OCI-LY1 (cell line): ENCODE measurements around the gene FIG4.
"Not testable (repeated sequence)": the region's sequence is repeated elsewhere in the genome, so short reads cannot be mapped to it uniquely, and the experiment has no call there.

Experiments used
- H2AFZ ChIP-seq: fragments of 200-600 bp; sonication (generic), shearing (Covaris generic); 2 replicates; pipeline ENCODE4 v1.6.0; 2014; ENCODE audit warnings: antibody characterized with exemption, mild to moderate bottlenecking, low read length
- H3F3A ChIP-seq: fragments of 200-600 bp; sonication (generic), shearing (Covaris generic); 2 replicates; pipeline ENCODE4 v1.6.0; 2014; ENCODE audit warnings: mild to moderate bottlenecking, antibody characterized with exemption, low read length, moderate library complexity; ENCODE audit not compliant: insufficient read depth
- H3K27ac ChIP-seq: fragments of 200-600 bp; sonication (generic); 2 replicates; pipeline ENCODE4 v1.5.1; 2014; ENCODE audit warnings: low read length, mixed run types, mild to moderate bottlenecking, low read depth; ENCODE audit not compliant: poor library complexity, severe bottlenecking
- H3K27me3 ChIP-seq: fragments of 200-600 bp; sonication (generic); 2 replicates; pipeline ENCODE4 v1.6.0; 2014; ENCODE audit warnings: antibody characterized with exemption, mild to moderate bottlenecking, low read length, moderate library complexity; ENCODE audit not compliant: insufficient read depth
- H3K36me3 ChIP-seq: fragments of 200-600 bp; sonication (generic); 2 replicates; pipeline ENCODE4 v1.6.1; 2014; ENCODE audit warnings: mild to moderate bottlenecking, antibody characterized with exemption, low read length, moderate library complexity, mixed read lengths; ENCODE audit not compliant: insufficient read depth
- H3K4me1 ChIP-seq: fragments of 200-600 bp; sonication (generic); 2 replicates; pipeline ENCODE4 v1.5.1; 2014; ENCODE audit warnings: mild to moderate bottlenecking, low read length, moderate library complexity; ENCODE audit not compliant: insufficient read depth, severe bottlenecking
- H3K4me2 ChIP-seq: fragments of 200-600 bp; sonication (generic), shearing (Covaris generic); 2 replicates; pipeline ENCODE4 v1.6.1; 2014; ENCODE audit warnings: low read length
- H3K4me3 ChIP-seq: fragments of 200-600 bp; sonication (generic); 2 replicates; pipeline ENCODE4 v1.5.1; 2014; ENCODE audit warnings: low read length, low read depth, mild to moderate bottlenecking, mixed read lengths; ENCODE audit not compliant: poor library complexity, severe bottlenecking
- H3K79me2 ChIP-seq: fragments of 200-600 bp; shearing (Covaris generic); 2 replicates; pipeline ENCODE4 v1.6.1; 2016; ENCODE audit warnings: mixed run types, low read length, mixed read lengths; ENCODE audit not compliant: insufficient read depth
- H3K9ac ChIP-seq: fragments of 200-600 bp; sonication (generic), shearing (Covaris generic); 2 replicates; pipeline ENCODE4 v1.6.1; 2014; ENCODE audit warnings: mild to moderate bottlenecking, low read length, mixed read lengths
- H3K9me2 ChIP-seq: fragments of 200-600 bp; sonication (generic), shearing (Covaris generic); 2 replicates; pipeline ENCODE4 v1.6.1; 2014; ENCODE audit warnings: low read depth, mild to moderate bottlenecking, low read length, mixed read lengths
- H3K9me3 ChIP-seq: fragments of 200-600 bp; shearing (Covaris generic); 2 replicates; pipeline ENCODE4 v1.6.1; 2014; ENCODE audit warnings: low read length, mixed read lengths
- H4K20me1 ChIP-seq: fragments of 200-600 bp; sonication (generic), shearing (Covaris generic); 2 replicates; pipeline ENCODE4 v1.6.0; 2016; ENCODE audit warnings: mild to moderate bottlenecking, low read length; ENCODE audit not compliant: insufficient read depth
- EZH2 ChIP-seq: fragments of 200-600 bp; sonication (generic), shearing (Covaris generic); IDR thresholded peaks from 2 replicates; pipeline ENCODE4 v1.8.0; 2017; ENCODE audit warnings: borderline replicate concordance, mixed run types, mild to moderate bottlenecking, antibody characterized with exemption, low read length, moderate library complexity, mixed read lengths
- TF ChIP-seq, protein P1 (sequence below): fragments of 200-600 bp; sonication (generic), shearing (Covaris generic); IDR thresholded peaks from 2 replicates; pipeline ENCODE4 v1.5.1; 2017; ENCODE audit warnings: mild to moderate bottlenecking, antibody characterized with exemption, low read length, moderate library complexity, mixed read lengths

The FIG4 gene

DNA sequence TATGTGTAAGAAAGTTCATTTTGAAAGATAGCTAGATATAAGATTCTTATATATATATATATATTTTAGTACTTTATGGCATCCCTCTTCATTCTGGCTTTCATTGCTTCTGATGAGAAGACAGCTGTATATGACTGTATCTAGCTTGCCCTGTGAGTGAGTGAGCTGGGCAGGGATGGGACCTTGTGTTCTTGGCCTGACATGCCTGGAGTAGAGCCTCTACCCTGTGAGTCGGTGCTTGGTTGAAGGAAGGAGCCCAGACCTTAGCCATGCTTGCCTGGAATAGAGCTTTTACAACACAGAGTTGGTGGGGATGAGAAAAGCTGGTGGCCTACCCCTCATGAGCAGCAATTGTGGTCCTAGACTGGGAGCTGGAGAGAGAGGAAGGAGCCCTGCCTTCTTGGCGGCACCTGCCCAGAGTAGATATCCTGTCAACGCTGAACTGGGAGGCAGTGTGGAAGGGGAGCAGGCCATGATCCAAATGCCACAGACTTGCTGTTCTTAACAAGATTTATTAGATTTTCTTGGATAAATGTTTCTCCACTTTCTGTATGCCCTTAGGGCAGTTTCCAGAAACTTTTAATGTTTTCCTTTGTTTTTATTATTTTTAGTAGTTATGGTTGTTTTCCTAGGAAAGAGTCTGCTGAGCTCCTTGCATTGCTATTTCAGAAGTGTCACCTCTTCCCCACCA, 31.6 kb downstream of the FIG4 start:
- TF ChIP-seq, protein P1, sequence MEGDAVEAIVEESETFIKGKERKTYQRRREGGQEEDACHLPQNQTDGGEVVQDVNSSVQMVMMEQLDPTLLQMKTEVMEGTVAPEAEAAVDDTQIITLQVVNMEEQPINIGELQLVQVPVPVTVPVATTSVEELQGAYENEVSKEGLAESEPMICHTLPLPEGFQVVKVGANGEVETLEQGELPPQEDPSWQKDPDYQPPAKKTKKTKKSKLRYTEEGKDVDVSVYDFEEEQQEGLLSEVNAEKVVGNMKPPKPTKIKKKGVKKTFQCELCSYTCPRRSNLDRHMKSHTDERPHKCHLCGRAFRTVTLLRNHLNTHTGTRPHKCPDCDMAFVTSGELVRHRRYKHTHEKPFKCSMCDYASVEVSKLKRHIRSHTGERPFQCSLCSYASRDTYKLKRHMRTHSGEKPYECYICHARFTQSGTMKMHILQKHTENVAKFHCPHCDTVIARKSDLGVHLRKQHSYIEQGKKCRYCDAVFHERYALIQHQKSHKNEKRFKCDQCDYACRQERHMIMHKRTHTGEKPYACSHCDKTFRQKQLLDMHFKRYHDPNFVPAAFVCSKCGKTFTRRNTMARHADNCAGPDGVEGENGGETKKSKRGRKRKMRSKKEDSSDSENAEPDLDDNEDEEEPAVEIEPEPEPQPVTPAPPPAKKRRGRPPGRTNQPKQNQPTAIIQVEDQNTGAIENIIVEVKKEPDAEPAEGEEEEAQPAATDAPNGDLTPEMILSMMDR = no peak
- H3K9ac ChIP-seq = no peak overlapping the region
- H4K20me1 ChIP-seq = no peaks in the 10 kb centered on the region
- H3K4me1 ChIP-seq = no peaks in the 10 kb centered on the region
- H3K36me3 ChIP-seq = no peaks in the 10 kb centered on the region; the same call in 1 of the 2 replicates
- H3K9me2 ChIP-seq = no peaks in the 10 kb centered on the region
- no peaks in the 10 kb centered on the region for H3F3A ChIP-seq
- no peaks in the 10 kb centered on the region for H3K79me2 ChIP-seq
- no peak overlapping the region for H3K27ac ChIP-seq
- H3K27me3 ChIP-seq = no peaks in the 10 kb centered on the region
- H3K4me3 ChIP-seq = no peak overlapping the region
- H2AFZ ChIP-seq = no peak overlapping the region
- no peaks in the 10 kb centered on the region for H3K9me3 ChIP-seq
- H3K4me2 ChIP-seq = no peak overlapping the region

DNA sequence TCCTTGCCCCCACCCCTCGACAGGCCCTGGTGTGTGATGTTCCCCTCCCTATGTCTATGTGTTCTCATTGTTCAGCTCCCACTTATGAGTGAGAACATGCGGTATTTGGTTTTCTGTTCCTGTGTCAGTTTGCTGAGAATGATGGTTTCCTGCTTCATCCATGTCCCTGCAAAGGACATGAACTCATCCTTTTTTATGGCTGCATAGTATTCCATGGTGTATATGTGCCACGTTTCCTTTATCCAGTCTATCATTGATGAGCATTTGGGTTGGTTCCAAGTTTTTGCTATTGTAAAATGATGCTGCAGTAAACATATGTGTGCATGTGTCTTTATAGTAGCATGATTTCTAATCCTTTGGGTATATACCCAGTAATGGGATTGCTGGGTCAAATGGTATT, 34.2 kb downstream of the FIG4 start:
- H4K20me1 ChIP-seq, H3K27me3 ChIP-seq, H3K27ac ChIP-seq, H3K79me2 ChIP-seq, H3K9ac ChIP-seq, H3K4me2 ChIP-seq, H3F3A ChIP-seq, H3K4me3 ChIP-seq, H2AFZ ChIP-seq, H3K4me1 ChIP-seq, H3K36me3 ChIP-seq, H3K9me2 ChIP-seq, H3K9me3 ChIP-seq: not testable (repeated sequence)

DNA sequence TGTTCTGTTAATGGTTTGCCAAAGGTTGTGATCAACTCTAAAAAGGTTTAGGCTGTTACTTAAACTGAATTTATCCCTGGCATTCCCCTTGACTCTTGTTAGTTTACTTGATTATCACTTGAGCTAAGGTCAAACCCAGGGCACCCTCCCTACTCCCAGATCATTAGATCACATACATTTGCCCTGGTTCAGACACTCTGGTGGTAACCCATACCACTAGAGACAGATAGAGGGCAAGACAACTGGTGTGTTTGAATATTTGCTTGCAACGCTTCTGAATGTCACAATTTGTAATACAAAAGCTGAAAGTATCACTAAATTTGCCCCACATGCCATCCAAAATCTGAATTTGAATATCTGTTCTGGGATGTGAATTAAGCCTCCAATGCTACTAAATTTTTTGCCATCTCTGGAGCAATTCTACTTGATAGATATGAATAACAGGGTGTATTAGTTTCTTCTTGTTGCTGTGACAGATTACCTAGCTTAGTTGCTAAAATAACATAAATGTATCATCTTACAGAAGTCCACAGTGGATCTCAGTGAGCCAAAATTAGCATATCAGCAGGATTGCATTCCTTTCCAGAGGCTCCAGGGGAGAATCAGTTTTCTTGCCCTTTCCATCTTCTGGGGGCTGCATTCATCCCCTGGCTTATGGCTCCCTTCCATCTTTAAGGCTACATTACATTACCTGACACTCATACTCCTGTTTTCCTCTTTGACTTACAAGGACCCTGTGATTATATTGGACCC, 45.4 kb downstream of the FIG4 start:
- Histone ChIP-seq H3K79me2 (no peaks in the 10 kb centered on the region), H3F3A (no peaks in the 10 kb centered on the region), H3K4me3 (no peak overlapping the region), H3K27ac (no peak overlapping the region), H3K27me3 (no peaks in the 10 kb centered on the region), H3K9me3 (no peaks in the 10 kb centered on the region), H3K4me2 (no peak overlapping the region), H3K9ac (no peak overlapping the region), H4K20me1 (no peaks in the 10 kb centered on the region), H3K4me1 (no peaks in the 10 kb centered on the region), H3K9me2 (no peaks in the 10 kb centered on the region), H3K36me3 (peaks cover 4% of the 10 kb centered on the region; the same call in 1 of the 2 replicates), H2AFZ (no peak overlapping the region)
- TF ChIP-seq, protein P1 = no peak
- no peak for TF ChIP-seq EZH2

DNA sequence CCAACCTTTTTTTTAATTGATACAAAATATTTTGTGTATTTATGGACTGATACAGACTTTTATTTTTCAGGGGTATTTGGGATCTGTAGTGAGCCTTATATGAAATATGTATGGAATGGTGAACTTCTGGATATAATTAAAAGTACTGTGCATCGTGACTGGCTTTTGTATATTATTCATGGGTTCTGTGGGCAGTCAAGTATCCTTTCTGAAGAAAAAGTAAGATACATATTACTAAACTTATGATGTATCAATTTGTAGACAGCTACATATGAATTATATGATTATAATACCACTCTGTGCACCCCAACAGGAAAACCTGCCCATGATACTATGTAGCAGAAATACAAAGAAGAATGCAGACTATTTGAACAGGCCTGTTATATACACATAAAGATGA, 47.2 kb downstream of the FIG4 start:
- H3K9me2 ChIP-seq = no peaks in the 10 kb centered on the region
- H3K36me3 ChIP-seq = peaks cover 4% of the 10 kb centered on the region; the same call in 1 of the 2 replicates
- H3K4me1 ChIP-seq = no peaks in the 10 kb centered on the region
- no peaks in the 10 kb centered on the region for H3F3A ChIP-seq
- no peak overlapping the region for H3K9ac ChIP-seq
- no peaks in the 10 kb centered on the region for H3K79me2 ChIP-seq
- H3K27ac ChIP-seq = no peak overlapping the region
- no peaks in the 10 kb centered on the region for H3K9me3 ChIP-seq
- no peaks in the 10 kb centered on the region for H4K20me1 ChIP-seq
- TF ChIP-seq EZH2 = no peak
- TF ChIP-seq, protein P1 = no peak
- no peak overlapping the region for H2AFZ ChIP-seq
- no peak overlapping the region for H3K4me2 ChIP-seq
- H3K4me3 ChIP-seq = no peak overlapping the region
- H3K27me3 ChIP-seq = no peaks in the 10 kb centered on the region
